SJCRH30 (cell line): ENCODE results near the gene HTRA3. TPM values are rescaled to one million over a fixed set of nuclear protein-coding genes. Genes with fewer than 3 reads are reported as not detected.
"Not testable (repeated sequence)": the region's sequence is repeated elsewhere in the genome, so short reads cannot be mapped to it uniquely, and the experiment has no call there.

Experiments
- DNase-seq, 2 experiments: peaks; one replicate each; pipeline ENCODE4 v3.0.0-alpha.2; 2015 to 2020
- H3K27ac ChIP-seq: fragments of 250-450 bp; sonication (Bioruptor Pico); 2 replicates; pipeline ENCODE4 v1.5.1; 2020; ENCODE audit warnings: mild to moderate bottlenecking, moderate library complexity
- H3K27me3 ChIP-seq: fragments of 250-450 bp; sonication (Bioruptor Pico); 2 replicates; pipeline ENCODE4 v1.5.1; 2020; ENCODE audit warnings: mild to moderate bottlenecking, moderate library complexity
- H3K36me3 ChIP-seq: fragments of 250-450 bp; sonication (Bioruptor Pico); 2 replicates; pipeline ENCODE4 v1.5.1; 2020; ENCODE audit warnings: mild to moderate bottlenecking, moderate library complexity
- H3K4me1 ChIP-seq: fragments of 250-450 bp; sonication (Bioruptor Pico); 2 replicates; pipeline ENCODE4 v1.5.1; 2020; ENCODE audit warnings: mild to moderate bottlenecking, moderate library complexity
- H3K4me3 ChIP-seq: fragments of 250-450 bp; sonication (Bioruptor Pico); 2 replicates; pipeline ENCODE4 v1.5.1; 2020; ENCODE audit warnings: mild to moderate bottlenecking, moderate library complexity
- H3K9me3 ChIP-seq: fragments of 250-450 bp; sonication (Bioruptor Pico); replicated peaks from 2 replicates; pipeline ENCODE4 v1.5.1; 2020; ENCODE audit warnings: mild to moderate bottlenecking, moderate library complexity
- total RNA-seq: library from RNA; depleted of rRNA; stranded (reverse); fragments of >200 nt; shearing (Covaris generic); gene quantifications from 2 replicates; pipeline ENCODE4 v1.2.3, GENCODE V29; 2014; rRNA removed

HTRA3 gene
- total RNA-seq, 1 experiment from 2014 or later, result 0.08 TPM

GRCh38 chr4:8349236-8349635 lies 79.7 kb downstream of the HTRA3 start:
- not testable (repeated sequence) for DNase-seq, H3K9me3 ChIP-seq, H3K36me3 ChIP-seq, H3K27me3 ChIP-seq, H3K27ac ChIP-seq, H3K4me3 ChIP-seq
- H3K4me1 ChIP-seq, result peaks cover 26% of the 10 kb centered on the region

- no peaks in the 10 kb centered on the region for H3K36me3 ChIP-seq
- DNase-seq, result no peak
- H3K9me3 ChIP-seq, result no peaks in the 10 kb centered on the region
- H3K4me3 ChIP-seq, result no peak overlapping the region
- no peaks in the 10 kb centered on the region for H3K27me3 ChIP-seq
- H3K27ac ChIP-seq, result no peak overlapping the region
- peaks cover 25% of the 10 kb centered on the region for H3K4me1 ChIP-seq
Measured at GRCh38 chr4:8349664-8350236, 80.2 kb downstream of the HTRA3 start.

GRCh38 chr4:8350352-8350751 lies 80.8 kb downstream of the HTRA3 start:
- no peak overlapping the region for H3K27ac ChIP-seq
- no peaks in the 10 kb centered on the region for H3K36me3 ChIP-seq
- no peak for DNase-seq
- H3K4me1 ChIP-seq, result peaks cover 25% of the 10 kb centered on the region
- H3K27me3 ChIP-seq, result no peaks in the 10 kb centered on the region
- no peaks in the 10 kb centered on the region for H3K9me3 ChIP-seq
- H3K4me3 ChIP-seq, result no peak overlapping the region

GRCh38 chr4:8350841-8351461 lies 81.4 kb downstream of the HTRA3 start:
- Histone ChIP-seq H3K4me1 (peaks cover 25% of the 10 kb centered on the region), H3K9me3 (no peaks in the 10 kb centered on the region), H3K36me3 (no peaks in the 10 kb centered on the region), H3K27me3 (no peaks in the 10 kb centered on the region), H3K4me3 (no peak overlapping the region), H3K27ac (no peak overlapping the region)
- DNase-seq, result no peak

GRCh38 chr4:8351931-8352367 lies 82.4 kb downstream of the HTRA3 start:
- DNase-seq, result peak; percentile 35 to 53
- peaks cover 25% of the 10 kb centered on the region for H3K4me1 ChIP-seq
- H3K9me3 ChIP-seq, result no peaks in the 10 kb centered on the region
- H3K4me3 ChIP-seq, result no peak overlapping the region
- no peak overlapping the region; the same call in 1 of the 2 replicates for H3K27ac ChIP-seq
- no peaks in the 10 kb centered on the region for H3K27me3 ChIP-seq
- H3K36me3 ChIP-seq, result no peaks in the 10 kb centered on the region

GRCh38 chr4:8352368-8353157 lies 83.0 kb downstream of the HTRA3 start:
- Histone ChIP-seq H3K4me3 (no peak overlapping the region), H3K27ac (no peak overlapping the region; the same call in 1 of the 2 replicates), H3K36me3 (no peaks in the 10 kb centered on the region), H3K27me3 (no peaks in the 10 kb centered on the region), H3K4me1 (peaks cover 25% of the 10 kb centered on the region), H3K9me3 (no peaks in the 10 kb centered on the region)
- DNase-seq, result no peak

GRCh38 chr4:8353158-8353669 lies 83.7 kb downstream of the HTRA3 start:
- peaks cover 25% of the 10 kb centered on the region for H3K4me1 ChIP-seq
- no peaks in the 10 kb centered on the region for H3K9me3 ChIP-seq
- DNase-seq, result no peak
- H3K27ac ChIP-seq, result peak overlapping the region; percentile 26; the same call in 1 of the 2 replicates
- H3K27me3 ChIP-seq, result no peaks in the 10 kb centered on the region
- no peaks in the 10 kb centered on the region for H3K36me3 ChIP-seq
- H3K4me3 ChIP-seq, result no peak overlapping the region

GRCh38 chr4:8353912-8354453 lies 84.4 kb downstream of the HTRA3 start:
- H3K36me3 ChIP-seq, result no peaks in the 10 kb centered on the region
- H3K9me3 ChIP-seq, result no peaks in the 10 kb centered on the region
- no peak overlapping the region for H3K4me3 ChIP-seq
- H3K27ac ChIP-seq, result peak overlapping the region; percentile 26; the same call in 1 of the 2 replicates
- peaks cover 25% of the 10 kb centered on the region for H3K4me1 ChIP-seq
- peak; percentile 38 to 51 for DNase-seq
- H3K27me3 ChIP-seq, result no peaks in the 10 kb centered on the region

- no peak for DNase-seq
- H3K27me3 ChIP-seq, result no peaks in the 10 kb centered on the region
- no peaks in the 10 kb centered on the region for H3K9me3 ChIP-seq
- H3K4me1 ChIP-seq, result peaks cover 25% of the 10 kb centered on the region
- no peak overlapping the region for H3K4me3 ChIP-seq
- H3K36me3 ChIP-seq, result no peaks in the 10 kb centered on the region
- no peak overlapping the region for H3K27ac ChIP-seq
Measured at GRCh38 chr4:8355306-8355705, 85.8 kb downstream of the HTRA3 start.

- peaks cover 25% of the 10 kb centered on the region for H3K4me1 ChIP-seq
- no peak for DNase-seq
- H3K9me3 ChIP-seq, result no peaks in the 10 kb centered on the region
- no peaks in the 10 kb centered on the region for H3K36me3 ChIP-seq
- no peak overlapping the region for H3K27ac ChIP-seq
- H3K27me3 ChIP-seq, result no peaks in the 10 kb centered on the region
- H3K4me3 ChIP-seq, result no peak overlapping the region
Measured at GRCh38 chr4:8355864-8356565, 86.5 kb downstream of the HTRA3 start.

Other genes with a start within 250 kb of the HTRA3 start
- 0.12 and 0.20 TPM in 2 replicates for gene ABLIM2, start 110.9 kb upstream of the HTRA3 start, total RNA-seq
- 21.5 and 28.9 TPM in 2 replicates for gene SH3TC1, start 70.5 kb upstream of the HTRA3 start, total RNA-seq
- 20.0 and 21.4 TPM in 2 replicates for gene ACOX3, start 171.0 kb downstream of the HTRA3 start, total RNA-seq
- gene TRMT44, start 171.0 kb downstream of the HTRA3 start, total RNA-seq, result 13.5 and 14.3 TPM in 2 replicates